Breast epithelium (tissue), 4 donors: ENCODE results near the gene TLK1. TPM values are rescaled to one million over a fixed set of nuclear protein-coding genes. Genes with fewer than 3 reads are reported as not detected.

Source experiments
- DNase-seq, 2 donors: peaks; one replicate each; pipeline ENCODE4 v3.0.0-alpha.2; 2019; ENCODE audit warnings: low spot score in 2 of 2
- H3K27ac ChIP-seq, 2 donors: fragments of 200-600 bp; sonication (generic) in 1 of 2; one replicate each; pipeline ENCODE4 v1.5.1; 2016 to 2019; ENCODE audit warnings: mild to moderate bottlenecking in 1 of 2
- H3K27me3 ChIP-seq, 2 donors: fragments of 200-600 bp; sonication (generic) in 1 of 2; one replicate each; pipeline versions ENCODE4 v1.5.1 to v1.6.0; 2017 to 2019; ENCODE audit warnings: control low read depth in 1 of 2, mild to moderate bottlenecking in 1 of 2
- H3K36me3 ChIP-seq: fragments of 200-600 bp; one replicate; pipeline ENCODE4 v1.5.1; 2019
- H3K4me1 ChIP-seq, 2 donors: fragments of 200-600 bp; sonication (generic); one replicate each; pipeline ENCODE4 v1.5.1; 2016 to 2019; ENCODE audit warnings: control low read depth in 1 of 2
- H3K4me3 ChIP-seq, 3 donors: fragments of 200-600 bp; sonication (generic); 1 replicate in 2 of 3; 2 replicates in 1 of 3; pipeline ENCODE4 v1.5.1; 2016 to 2019; ENCODE audit warnings: mild to moderate bottlenecking in 3 of 3, moderate library complexity in 2 of 3
- H3K9me3 ChIP-seq, 2 donors: fragments of 200-600 bp; sonication (generic) in 1 of 2; one replicate each; pipeline ENCODE4 v1.5.1; 2016 to 2019; ENCODE audit warnings: control low read depth in 1 of 2
- POLR2A ChIP-seq: fragments of 450-650 bp; IDR thresholded peaks from one replicate; pipeline ENCODE4 v1.6.1; 2016; ENCODE audit warnings: antibody characterized with exemption, mild to moderate bottlenecking, moderate library complexity
- POLR2AphosphoS5 ChIP-seq, 3 donors: sonication (generic); formaldehyde crosslinking; IDR thresholded peaks; one replicate each; pipeline ENCODE4 v1.6.1; 2017; ENCODE audit warnings: antibody characterized with exemption in 3 of 3
- intact Hi-C: fragments of 100-400 bp; cut with DNase I; formaldehyde crosslinking; loops from one replicate; pipeline ENCODE4 v1.15.1; 2023; ENCODE audit warnings: low total_unique reads
- total RNA-seq, 3 donors: library from RNA; depleted of rRNA; stranded (reverse); fragments of >200 nt; gene quantifications; one replicate each; pipeline ENCODE4 v1.1.0, GENCODE V29; 2016
- TF ChIP-seq, protein P1 (sequence below), 3 donors: fragments of 450-650 bp; IDR thresholded peaks; one replicate each; pipeline ENCODE4 v1.5.1; 2016 to 2017; ENCODE audit warnings: antibody characterized with exemption in 3 of 3, mild to moderate bottlenecking in 3 of 3, moderate library complexity in 3 of 3

TLK1 gene
- total RNA-seq, 3 donors from 2014 or later, result 34.1 to 45.7 (median 40.6) TPM

GRCh38 chr2:171171808-171172207 is 11.1 kb upstream of the TLK1 start:
- H3K36me3 ChIP-seq, result no peaks in the 10 kb centered on the region
- TF ChIP-seq, protein P1, sequence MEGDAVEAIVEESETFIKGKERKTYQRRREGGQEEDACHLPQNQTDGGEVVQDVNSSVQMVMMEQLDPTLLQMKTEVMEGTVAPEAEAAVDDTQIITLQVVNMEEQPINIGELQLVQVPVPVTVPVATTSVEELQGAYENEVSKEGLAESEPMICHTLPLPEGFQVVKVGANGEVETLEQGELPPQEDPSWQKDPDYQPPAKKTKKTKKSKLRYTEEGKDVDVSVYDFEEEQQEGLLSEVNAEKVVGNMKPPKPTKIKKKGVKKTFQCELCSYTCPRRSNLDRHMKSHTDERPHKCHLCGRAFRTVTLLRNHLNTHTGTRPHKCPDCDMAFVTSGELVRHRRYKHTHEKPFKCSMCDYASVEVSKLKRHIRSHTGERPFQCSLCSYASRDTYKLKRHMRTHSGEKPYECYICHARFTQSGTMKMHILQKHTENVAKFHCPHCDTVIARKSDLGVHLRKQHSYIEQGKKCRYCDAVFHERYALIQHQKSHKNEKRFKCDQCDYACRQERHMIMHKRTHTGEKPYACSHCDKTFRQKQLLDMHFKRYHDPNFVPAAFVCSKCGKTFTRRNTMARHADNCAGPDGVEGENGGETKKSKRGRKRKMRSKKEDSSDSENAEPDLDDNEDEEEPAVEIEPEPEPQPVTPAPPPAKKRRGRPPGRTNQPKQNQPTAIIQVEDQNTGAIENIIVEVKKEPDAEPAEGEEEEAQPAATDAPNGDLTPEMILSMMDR (IDR thresholded peaks at IDR 0.05), result no peak
- TF ChIP-seq POLR2AphosphoS5 (IDR thresholded peaks at IDR 0.05) (no peak), POLR2A (no peak)
- H3K27ac ChIP-seq, result no peak overlapping the region
- no peak for DNase-seq
- no peak overlapping the region for H3K4me3 ChIP-seq
- no peaks in the 10 kb centered on the region for H3K9me3 ChIP-seq
- intact Hi-C loops, result loop anchor here (10.0 kb wide), 1 partner anchor 1003 kb away; no protein-coding TSS in a partner anchor
- no peaks in the 10 kb centered on the region for H3K27me3 ChIP-seq
- no peaks in the 10 kb centered on the region for H3K4me1 ChIP-seq

DNA sequence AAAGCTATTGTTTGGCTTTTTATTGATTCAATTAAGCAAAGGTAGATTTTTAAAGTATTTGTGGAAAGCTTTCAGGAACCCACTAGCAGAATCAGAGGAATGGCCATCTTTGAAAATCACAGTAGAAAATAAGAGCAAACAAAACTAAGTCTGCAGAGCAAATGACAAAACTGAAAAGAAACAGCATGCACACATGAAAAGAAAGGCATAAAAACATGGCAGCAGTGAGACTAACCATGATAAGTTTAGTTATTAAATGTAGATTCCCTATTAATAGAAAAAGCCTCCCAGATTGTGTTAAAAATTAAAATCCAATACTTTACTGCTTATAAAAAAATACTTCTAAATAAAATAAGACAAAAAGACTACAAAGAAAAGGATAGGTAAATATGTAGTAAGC is 9.1 kb upstream of the TLK1 start:
- intact Hi-C loops, result loop anchor here (10.0 kb wide), 1 partner anchor 1005 kb away; no protein-coding TSS in a partner anchor
- H3K9me3 ChIP-seq, result no peaks in the 10 kb centered on the region
- H3K36me3 ChIP-seq, result no peaks in the 10 kb centered on the region
- no peak for DNase-seq
- TF ChIP-seq POLR2AphosphoS5 (IDR thresholded peaks at IDR 0.05) (no peak), POLR2A (no peak)
- H3K4me3 ChIP-seq, result no peak overlapping the region
- no peaks in the 10 kb centered on the region for H3K4me1 ChIP-seq
- H3K27ac ChIP-seq, result no peak overlapping the region
- no peaks in the 10 kb centered on the region for H3K27me3 ChIP-seq

DNA sequence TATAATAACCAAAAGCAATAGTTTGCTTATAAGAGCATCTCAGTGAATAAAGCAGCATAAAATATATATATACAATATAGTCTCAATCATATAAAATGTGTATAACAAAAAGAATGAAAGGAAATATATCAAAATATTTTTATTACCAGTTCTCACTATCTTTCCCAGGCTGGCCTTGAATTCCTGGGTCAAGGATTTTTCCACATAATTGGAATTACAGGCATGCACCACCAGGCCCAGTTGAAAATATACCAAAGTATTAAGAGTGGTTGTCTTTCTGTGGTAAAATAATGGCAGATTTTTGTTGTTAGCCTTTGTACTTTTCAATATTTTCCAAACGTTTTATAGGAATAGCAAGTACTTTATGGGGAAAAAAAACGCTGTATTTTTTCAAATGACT is 8.6 kb upstream of the TLK1 start:
- TF ChIP-seq POLR2A (no peak), POLR2AphosphoS5 (IDR thresholded peaks at IDR 0.05) (no peak)
- TF ChIP-seq, protein P1 (IDR thresholded peaks at IDR 0.05), result no peak
- no peak overlapping the region for H3K27ac ChIP-seq
- no peaks in the 10 kb centered on the region for H3K36me3 ChIP-seq
- no peaks in the 10 kb centered on the region for H3K4me1 ChIP-seq
- no peaks in the 10 kb centered on the region for H3K27me3 ChIP-seq
- intact Hi-C loops, result no loop called here
- H3K9me3 ChIP-seq, result no peaks in the 10 kb centered on the region
- no peak for DNase-seq
- no peak overlapping the region for H3K4me3 ChIP-seq

GRCh38 chr2:171167352-171167997 is 6.8 kb upstream of the TLK1 start:
- intact Hi-C loops, result no loop called here
- no peak for TF ChIP-seq POLR2AphosphoS5 (IDR thresholded peaks at IDR 0.05)
- no peak for TF ChIP-seq POLR2A
- TF ChIP-seq, protein P1 (IDR thresholded peaks at IDR 0.05), result no peak
- no peak overlapping the region for H3K4me3 ChIP-seq

GRCh38 chr2:171166328-171166983 is 5.8 kb upstream of the TLK1 start:
- H3K27me3 ChIP-seq, result no peaks in the 10 kb centered on the region
- H3K4me1 ChIP-seq, result no peaks in the 10 kb centered on the region
- intact Hi-C loops, result no loop called here
- H3K36me3 ChIP-seq, result no peaks in the 10 kb centered on the region
- TF ChIP-seq POLR2A (no peak), POLR2AphosphoS5 (IDR thresholded peaks at IDR 0.05) (no peak)
- TF ChIP-seq, protein P1 (IDR thresholded peaks at IDR 0.05), result no peak
- H3K27ac ChIP-seq, result no peak overlapping the region
- no peak for DNase-seq
- no peaks in the 10 kb centered on the region for H3K9me3 ChIP-seq
- H3K4me3 ChIP-seq, result no peak overlapping the region

More at GRCh38 chr2:171167352-171167997, 6.8 kb upstream of the TLK1 start:
- Histone ChIP-seq H3K27me3 (no peaks in the 10 kb centered on the region), H3K4me1 (no peaks in the 10 kb centered on the region), H3K9me3 (no peaks in the 10 kb centered on the region), H3K36me3 (no peaks in the 10 kb centered on the region), H3K27ac (no peak overlapping the region)
- DNase-seq, result no peak
